HG03460 (cell line): Measurements from ENCODE around the gene TEX261.
"Not testable (repeated sequence)": the region's sequence is repeated elsewhere in the genome, so short reads cannot be mapped to it uniquely, and the experiment has no call there.

ENCODE experiments used
- ATAC-seq: cut with Tn5 transposase; IDR thresholded peaks from one replicate; pipeline ENCODE4 v1.9.1; 2021; ENCODE audit not compliant: unreplicated experiment

TEX261 gene

DNA sequence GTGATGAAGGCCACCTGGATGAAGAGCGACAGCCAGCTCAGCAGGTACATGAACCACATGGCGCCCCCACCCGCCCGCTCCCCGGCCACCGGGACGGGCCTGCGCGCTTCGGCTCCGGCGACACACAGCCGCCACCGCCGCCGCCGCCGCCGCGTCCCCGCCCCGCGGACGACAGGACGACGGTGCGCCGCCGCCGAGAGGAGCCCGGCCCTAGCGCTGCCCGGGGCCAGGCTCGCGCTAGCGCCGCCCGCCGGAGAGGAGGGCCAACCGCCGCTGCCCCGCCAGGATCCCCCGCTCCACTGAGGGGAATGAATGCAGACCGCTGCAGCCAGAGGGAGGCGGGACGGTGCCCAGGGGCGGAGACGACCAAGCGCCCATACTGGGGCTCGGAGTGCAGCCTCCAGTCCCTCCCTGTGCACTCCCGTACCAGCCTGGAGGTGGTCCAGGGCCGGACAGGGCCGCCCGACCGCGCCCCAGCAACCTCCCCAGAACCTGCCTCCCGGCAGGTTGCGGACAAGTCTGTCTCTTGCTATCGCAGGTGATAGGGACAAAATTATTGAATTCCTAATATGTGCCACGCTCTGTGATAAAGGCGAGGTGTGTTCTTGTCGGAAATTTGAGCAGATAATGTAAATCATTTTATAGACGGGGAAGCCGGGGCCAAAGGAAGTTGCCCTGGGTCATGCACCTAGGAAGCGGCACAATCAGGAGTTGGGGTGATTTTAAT, at the start of gene TEX261:
Gene TEX261, minus strand, starts transcription at position 175 of the 727 bp plus-strand sequence. Its CDS starts 116 bp downstream, at position 59.
- peak; percentile 93 for ATAC-seq

DNA sequence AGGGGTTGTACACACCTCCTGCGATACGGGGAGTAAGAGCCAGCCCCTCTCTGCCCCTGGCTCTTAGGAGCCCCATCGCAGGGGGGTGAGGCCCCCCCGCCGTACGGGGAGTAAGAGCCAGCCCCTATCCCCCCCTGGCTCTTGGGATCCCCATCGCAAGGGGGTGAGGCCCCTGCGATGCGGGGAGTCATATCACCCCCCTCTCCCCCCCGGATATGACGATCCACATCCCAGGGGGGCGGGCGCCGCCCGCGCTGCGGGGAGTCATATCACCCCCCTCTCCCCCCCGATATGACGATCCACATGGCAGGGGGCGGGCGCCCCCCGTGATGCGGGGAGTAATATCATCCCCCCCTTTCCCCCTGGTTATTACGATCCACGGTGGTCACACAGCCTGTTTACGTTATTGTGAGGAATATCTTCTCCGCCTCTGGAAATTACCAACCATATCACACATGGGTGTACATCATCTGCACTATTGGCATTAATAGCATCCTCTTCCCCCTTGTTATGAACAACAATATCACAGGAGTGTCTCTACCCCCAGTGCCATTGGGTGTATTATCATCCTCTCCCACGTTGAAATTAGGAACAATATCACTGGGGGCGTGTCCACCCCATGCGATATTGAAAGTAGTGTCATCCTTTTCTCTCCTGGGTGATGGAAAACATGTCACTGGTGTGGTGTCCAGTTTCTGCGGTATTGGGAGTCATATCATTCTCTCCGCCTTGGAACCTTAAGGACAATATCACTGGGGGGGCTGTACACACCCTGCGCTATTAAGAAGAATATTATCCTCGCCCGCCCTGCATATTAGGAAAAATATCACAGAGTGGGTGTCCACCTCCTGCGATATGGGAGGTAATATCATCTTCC, 49.1 kb upstream of the TEX261 start:
- no peak for ATAC-seq

DNA sequence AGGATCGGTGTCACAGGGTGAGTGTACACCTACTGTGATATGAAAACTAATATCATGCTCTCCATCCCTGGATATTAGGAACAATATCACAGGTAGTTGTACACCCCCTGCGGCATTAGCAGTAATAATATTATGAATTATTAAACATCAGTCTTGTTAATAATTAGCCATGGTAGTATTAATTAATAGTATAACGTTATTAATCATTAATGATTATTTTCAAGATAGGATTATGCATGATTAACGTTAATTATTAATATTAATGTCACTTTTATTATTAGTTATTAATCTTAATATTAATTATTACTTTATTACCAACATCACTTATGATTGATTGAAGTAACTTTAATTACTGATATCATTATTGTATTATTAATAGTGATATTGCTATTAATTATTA, 47.6 kb upstream of the TEX261 start:
- ATAC-seq = no peak

- ATAC-seq = not testable (repeated sequence)
These were observed 41.6 kb upstream of the TEX261 start for GRCh38 chr2:71036296-71036695.

GRCh38 chr2:71023553-71024243, 29.0 kb upstream of the TEX261 start:
- not testable (repeated sequence) for ATAC-seq

DNA sequence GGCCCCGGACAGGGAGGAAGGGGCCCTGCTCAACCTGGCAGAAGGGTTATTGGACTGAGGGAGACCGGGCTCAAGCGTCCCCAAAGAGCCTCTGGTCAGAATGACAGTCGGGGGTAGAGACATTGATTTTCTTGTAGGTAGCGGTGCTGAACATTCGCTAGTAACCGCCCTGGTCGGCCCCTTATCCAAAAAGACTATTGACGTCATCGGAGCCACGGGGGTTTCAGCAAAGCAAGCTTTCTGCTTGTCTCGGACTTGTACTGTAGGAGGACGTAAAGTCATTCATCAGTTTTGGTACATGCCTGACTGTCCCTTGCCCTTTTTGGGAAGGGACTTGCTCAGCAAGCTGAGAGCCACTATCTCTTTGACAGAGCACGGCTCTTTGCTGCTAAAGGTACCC, 26.7 kb upstream of the TEX261 start:
- ATAC-seq = not testable (repeated sequence)

DNA sequence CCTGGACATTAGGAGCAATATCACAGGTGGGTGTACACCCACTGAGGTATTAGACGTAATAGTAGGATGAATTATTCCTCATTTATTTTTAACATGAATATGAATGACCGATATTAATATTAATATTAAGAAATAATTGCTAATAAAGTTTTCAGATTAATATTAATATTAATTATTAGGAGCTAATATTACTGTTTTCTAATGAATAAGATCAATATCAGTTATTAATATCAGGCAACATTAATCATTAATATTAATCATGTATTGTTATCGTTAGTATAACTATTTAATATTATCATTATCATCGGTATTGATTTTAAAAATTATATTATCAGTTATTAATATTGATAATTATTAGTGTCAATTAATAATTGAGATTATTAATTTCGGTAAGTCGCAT, 25.3 kb upstream of the TEX261 start:
- ATAC-seq = not testable (repeated sequence)

DNA sequence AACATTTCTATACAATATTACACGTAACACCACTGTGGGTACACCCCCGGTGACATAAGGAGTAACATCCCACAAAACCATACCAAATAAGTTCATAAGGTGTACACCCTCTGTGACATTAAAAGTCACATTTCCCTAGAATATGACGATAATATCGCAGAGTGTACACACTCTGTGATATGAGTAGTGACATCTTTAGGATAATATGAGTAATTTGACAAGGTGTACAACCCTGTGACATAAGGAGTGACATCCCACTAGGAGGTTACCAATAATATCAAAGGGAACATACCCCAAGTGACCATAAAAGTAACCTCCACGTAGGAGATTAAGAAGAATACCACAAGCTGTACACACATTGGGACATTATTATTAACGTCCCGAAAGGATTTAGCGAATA, 24.0 kb upstream of the TEX261 start:
- no peak for ATAC-seq

DNA sequence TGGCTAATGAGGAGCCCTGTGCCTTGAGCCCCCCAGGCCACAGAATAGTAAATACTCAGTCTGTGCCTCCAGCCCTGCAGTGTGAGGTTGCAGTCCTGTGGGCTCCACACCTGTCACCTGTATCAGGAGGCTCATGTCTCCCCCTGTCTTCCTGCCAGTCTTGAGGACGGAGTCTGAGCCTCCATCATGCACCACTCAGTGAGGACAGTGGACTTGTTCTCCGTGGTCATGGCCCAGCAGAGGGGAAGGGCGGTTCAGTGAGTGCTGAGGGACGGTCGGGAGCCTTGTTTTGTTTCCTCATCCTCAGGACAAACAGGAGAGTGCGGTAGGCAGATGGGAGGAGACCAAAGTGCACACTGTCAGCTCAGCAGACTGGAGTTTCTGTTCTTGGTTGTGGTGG, 17.1 kb upstream of the TEX261 start:
- ATAC-seq = not testable (repeated sequence)

DNA sequence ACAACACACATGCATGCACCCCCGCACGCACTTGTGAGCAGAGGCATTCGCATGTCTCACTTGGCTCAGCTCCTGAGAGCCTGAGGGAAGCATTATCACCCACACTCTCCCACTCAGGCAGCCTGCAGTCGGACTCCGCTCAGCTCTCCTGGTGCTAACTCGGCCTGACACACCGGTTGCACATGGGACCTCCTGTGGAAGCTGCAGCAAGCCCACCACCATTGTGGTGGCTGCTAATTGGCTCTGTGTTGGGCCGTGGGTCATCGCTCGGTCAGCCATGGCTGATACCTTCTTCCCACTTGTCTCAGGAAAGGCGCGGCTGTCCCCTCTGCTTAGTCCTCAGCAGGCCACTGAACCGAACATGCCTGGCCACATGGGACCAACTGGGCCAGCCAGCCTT, 13.7 kb upstream of the TEX261 start:
- ATAC-seq = no peak

DNA sequence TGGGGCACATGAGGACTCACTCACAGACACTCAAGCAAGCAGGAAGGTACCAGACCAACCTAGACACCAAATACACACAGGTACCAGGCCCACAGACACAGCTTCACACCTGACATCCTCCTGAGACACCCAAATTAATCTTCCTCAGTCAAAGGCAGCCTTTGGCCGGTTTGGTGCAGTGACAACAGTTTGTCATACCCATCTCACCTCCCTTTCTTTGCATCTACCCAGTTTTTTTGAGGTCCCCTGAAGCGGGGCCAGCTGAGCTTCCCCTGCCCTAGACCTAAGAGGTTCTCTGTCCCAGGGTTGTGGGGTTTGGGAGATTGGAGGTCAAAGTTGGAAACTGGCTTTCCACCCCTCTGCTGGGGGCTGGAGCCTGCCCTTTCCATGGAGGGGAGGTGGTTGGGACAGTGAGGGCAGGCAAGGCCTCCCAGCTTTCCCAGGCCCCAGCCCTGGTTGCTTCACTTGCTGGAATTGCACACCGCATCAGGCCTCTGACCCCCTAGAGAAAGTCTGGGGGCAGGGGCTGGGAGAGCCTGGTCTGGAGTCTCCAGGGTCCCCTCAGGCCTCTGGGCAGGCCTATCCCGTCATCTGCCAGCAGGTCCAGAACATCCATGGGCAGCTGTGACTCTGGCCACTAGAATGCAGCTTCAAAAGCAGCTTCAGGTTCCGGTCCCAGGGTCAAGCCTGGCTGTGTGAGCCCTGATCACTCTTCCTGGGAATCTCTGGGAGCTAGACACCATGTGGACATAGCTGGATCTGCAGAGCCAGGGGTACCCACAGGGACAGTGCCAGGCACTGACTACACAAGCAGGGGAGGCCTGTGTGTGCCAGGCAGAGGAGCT, 12.5 kb upstream of the TEX261 start:
- no peak for ATAC-seq

DNA sequence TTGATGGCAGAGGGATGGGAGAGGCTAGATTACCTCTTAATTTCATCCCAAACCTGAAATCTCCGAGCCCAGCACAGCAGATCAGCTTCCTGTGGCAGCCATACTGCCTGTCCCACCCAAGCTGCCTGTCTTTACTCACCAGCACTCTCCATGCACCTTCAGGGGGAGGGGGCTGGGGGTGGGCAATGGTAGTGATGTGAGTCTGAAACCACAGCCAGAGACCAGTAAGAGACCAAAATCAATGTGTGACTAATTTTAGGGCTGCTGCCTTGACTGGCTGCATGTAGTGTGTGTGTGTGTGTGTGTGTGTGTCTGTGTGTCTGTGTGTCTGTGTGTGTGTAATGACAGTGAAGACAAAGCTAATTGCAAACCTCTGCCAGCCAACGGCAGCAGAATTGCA, 11.7 kb upstream of the TEX261 start:
- no peak for ATAC-seq

DNA sequence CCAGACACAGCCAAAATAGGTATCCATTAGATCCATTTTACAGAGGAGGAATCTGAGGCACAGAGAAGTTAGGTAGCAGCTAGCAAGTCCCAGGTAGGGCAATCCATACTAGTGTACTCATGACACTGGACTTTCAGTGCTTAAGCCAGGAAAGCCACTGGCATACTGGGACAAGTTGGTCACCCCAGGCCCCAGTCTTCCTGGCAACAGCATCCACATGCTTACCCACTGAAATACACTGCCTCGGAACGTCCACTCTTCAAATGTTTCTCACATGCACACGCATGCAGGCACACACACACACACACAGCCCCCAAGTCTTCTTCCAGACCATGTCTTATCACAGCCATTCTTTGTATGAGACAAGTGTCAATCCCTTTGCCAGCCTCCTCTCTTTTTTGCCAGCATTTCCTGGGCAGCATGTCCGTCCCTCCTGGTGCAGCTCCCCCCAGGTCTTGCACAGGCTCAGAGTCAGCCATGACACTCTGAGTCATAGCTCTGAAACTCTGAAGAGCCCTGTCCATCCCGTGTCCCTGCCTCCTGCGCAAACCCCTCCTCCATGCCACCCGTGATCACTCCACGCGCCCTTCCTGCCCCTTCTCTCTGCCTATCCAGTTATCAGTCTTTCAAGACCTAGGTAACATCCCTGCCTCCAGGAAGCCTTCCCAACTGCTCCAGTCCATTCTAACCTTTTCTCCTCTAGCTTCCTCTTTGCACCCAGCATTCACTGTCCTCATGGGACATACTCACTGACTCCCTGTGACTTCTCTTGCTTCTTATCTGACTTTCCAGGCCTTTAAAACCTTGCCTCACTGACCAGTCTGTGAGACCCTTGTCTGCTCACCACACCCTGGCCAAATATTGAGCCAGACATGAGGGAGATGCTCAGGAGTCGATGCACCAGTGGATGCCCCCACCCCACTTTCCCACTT, 10.9 kb upstream of the TEX261 start:
- ATAC-seq = no peak

- ATAC-seq = no peak
These were observed 10.2 kb upstream of the TEX261 start for GRCh38 chr2:71004857-71005256.

GRCh38 chr2:71003966-71004755, 9.5 kb upstream of the TEX261 start:
- ATAC-seq = no peak

DNA sequence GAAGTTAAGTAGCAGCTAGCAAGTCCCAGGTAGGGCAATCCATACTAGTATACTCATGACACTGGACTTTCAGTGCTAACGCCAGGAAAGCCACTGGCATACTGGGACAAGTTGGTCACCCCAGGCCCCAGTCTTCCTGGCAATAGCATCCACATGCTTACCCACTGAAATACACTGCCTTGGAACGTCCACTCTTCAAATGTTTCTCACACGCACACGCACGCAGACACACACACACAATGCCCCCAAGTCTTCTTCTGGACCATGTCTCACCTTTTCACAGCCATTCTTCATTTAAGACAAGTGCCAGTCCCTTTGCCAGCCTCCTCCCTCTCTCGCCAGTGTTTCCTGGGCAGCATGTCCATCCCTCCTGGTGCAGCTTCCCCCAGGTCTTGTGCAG, 8.7 kb upstream of the TEX261 start:
- no peak for ATAC-seq

GRCh38 chr2:71001981-71002570, 7.4 kb upstream of the TEX261 start:
- ATAC-seq = no peak

GRCh38 chr2:71001592-71001927, 6.9 kb upstream of the TEX261 start:
- ATAC-seq = no peak
